ENCODE measurements around the gene OPN3. TPM values are rescaled to one million over a fixed set of nuclear protein-coding genes. Genes with fewer than 3 reads are reported as not detected.

OPN3 gene
- total RNA-seq, 1 donor = 5.1 TPM

DNA sequence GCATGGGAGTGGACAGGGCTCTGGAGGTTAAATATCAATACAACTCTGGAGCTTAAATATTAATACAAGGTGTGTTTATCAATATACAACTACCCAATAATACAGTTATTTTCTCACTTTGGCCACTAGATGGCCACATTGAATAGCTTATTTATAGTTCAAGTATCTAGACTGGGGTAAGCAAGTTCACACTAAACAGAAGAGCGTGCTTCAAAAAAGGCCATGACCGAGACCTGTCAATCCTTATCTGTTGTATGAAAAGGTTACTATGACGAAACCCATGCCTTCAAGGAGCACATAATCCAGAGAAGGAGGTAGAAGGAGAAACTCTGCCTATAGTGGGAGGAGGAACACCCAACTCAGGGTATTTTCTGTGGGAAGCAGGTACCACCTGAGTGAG is 29.1 kb downstream of the OPN3 start:
- no peak for DNase-seq (ENCODE audit: insufficient read length, low spot score, missing footprints)
- Histone ChIP-seq H3K4me1 (ENCODE audit: insufficient read depth, low read length) (peaks cover 53% of the 10 kb centered on the region), H3K27me3 (ENCODE audit: insufficient read depth, low read length) (no peaks in the 10 kb centered on the region), H4K20me1 (ENCODE audit: insufficient read depth, low read length) (no peaks in the 10 kb centered on the region), H3K4me3 (ENCODE audit: insufficient read depth, low read length) (no peak overlapping the region), H3K36me3 (ENCODE audit: insufficient read depth, low read length) (no peaks in the 10 kb centered on the region), H3K27ac (ENCODE audit: low read depth, low read length) (peak overlapping the region; percentile 91), H3K4me2 (ENCODE audit: insufficient read depth, low read length) (no peak overlapping the region), H3K79me2 (ENCODE audit: insufficient read depth, low read length) (no peaks in the 10 kb centered on the region), H2AFZ (ENCODE audit: low read length) (no peak overlapping the region), H3K9me3 (ENCODE audit: low read depth, low read length) (no peaks in the 10 kb centered on the region)
- TF ChIP-seq CTCF (IDR thresholded peaks at IDR 0.05; ENCODE audit: extremely low read depth, low read depth, low read length) = peak; percentile 65

- no peaks in the 10 kb centered on the region for H3K9me3 ChIP-seq (ENCODE audit: low read depth, low read length)
- no peak overlapping the region for H3K4me3 ChIP-seq (ENCODE audit: insufficient read depth, low read length)
- no peak overlapping the region for H2AFZ ChIP-seq (ENCODE audit: low read length)
- no peaks in the 10 kb centered on the region for H3K79me2 ChIP-seq (ENCODE audit: insufficient read depth, low read length)
- peaks cover 47% of the 10 kb centered on the region for H3K4me1 ChIP-seq (ENCODE audit: insufficient read depth, low read length)
- no peaks in the 10 kb centered on the region for H3K36me3 ChIP-seq (ENCODE audit: insufficient read depth, low read length)
- H3K27me3 ChIP-seq (ENCODE audit: insufficient read depth, low read length) = no peaks in the 10 kb centered on the region
- DNase-seq (ENCODE audit: insufficient read length, low spot score, missing footprints) = no peak
- no peak for TF ChIP-seq CTCF (IDR thresholded peaks at IDR 0.05; ENCODE audit: extremely low read depth, low read depth, low read length)
- no peak overlapping the region for H3K27ac ChIP-seq (ENCODE audit: low read depth, low read length)
- no peaks in the 10 kb centered on the region for H4K20me1 ChIP-seq (ENCODE audit: insufficient read depth, low read length)
- no peak overlapping the region for H3K4me2 ChIP-seq (ENCODE audit: insufficient read depth, low read length)
Measured at GRCh38 chr1:241610056-241610815, 29.9 kb downstream of the OPN3 start.

GRCh38 chr1:241608379-241609033 is 31.7 kb downstream of the OPN3 start:
- TF ChIP-seq CTCF (IDR thresholded peaks at IDR 0.05; ENCODE audit: extremely low read depth, low read depth, low read length) = no peak

GRCh38 chr1:241607497-241607896 is 32.7 kb downstream of the OPN3 start:
- TF ChIP-seq CTCF (IDR thresholded peaks at IDR 0.05; ENCODE audit: extremely low read depth, low read depth, low read length) = no peak
- H3K4me2 ChIP-seq (ENCODE audit: insufficient read depth, low read length) = no peak overlapping the region
- no peak overlapping the region for H2AFZ ChIP-seq (ENCODE audit: low read length)
- no peaks in the 10 kb centered on the region for H3K27me3 ChIP-seq (ENCODE audit: insufficient read depth, low read length)
- no peak for DNase-seq (ENCODE audit: insufficient read length, low spot score, missing footprints)
- no peaks in the 10 kb centered on the region for H3K79me2 ChIP-seq (ENCODE audit: insufficient read depth, low read length)
- H4K20me1 ChIP-seq (ENCODE audit: insufficient read depth, low read length) = no peaks in the 10 kb centered on the region
- H3K36me3 ChIP-seq (ENCODE audit: insufficient read depth, low read length) = no peaks in the 10 kb centered on the region
- no peak overlapping the region for H3K27ac ChIP-seq (ENCODE audit: low read depth, low read length)
- peaks cover 47% of the 10 kb centered on the region for H3K4me1 ChIP-seq (ENCODE audit: insufficient read depth, low read length)
- no peaks in the 10 kb centered on the region for H3K9me3 ChIP-seq (ENCODE audit: low read depth, low read length)
- no peak overlapping the region for H3K4me3 ChIP-seq (ENCODE audit: insufficient read depth, low read length)

More at GRCh38 chr1:241608379-241609033, 31.7 kb downstream of the OPN3 start:
- Histone ChIP-seq H3K36me3 (ENCODE audit: insufficient read depth, low read length) (no peaks in the 10 kb centered on the region), H3K4me1 (ENCODE audit: insufficient read depth, low read length) (peaks cover 44% of the 10 kb centered on the region), H2AFZ (ENCODE audit: low read length) (no peak overlapping the region), H4K20me1 (ENCODE audit: insufficient read depth, low read length) (no peaks in the 10 kb centered on the region), H3K27me3 (ENCODE audit: insufficient read depth, low read length) (no peaks in the 10 kb centered on the region), H3K79me2 (ENCODE audit: insufficient read depth, low read length) (no peaks in the 10 kb centered on the region), H3K4me3 (ENCODE audit: insufficient read depth, low read length) (no peak overlapping the region), H3K9me3 (ENCODE audit: low read depth, low read length) (no peaks in the 10 kb centered on the region), H3K27ac (ENCODE audit: low read depth, low read length) (peak overlapping the region; percentile 4), H3K4me2 (ENCODE audit: insufficient read depth, low read length) (peak overlapping the region; percentile 35)
- DNase-seq (ENCODE audit: insufficient read length, low spot score, missing footprints) = no peak

Data from osteoblast (primary cell).